ENCODE data around the gene UBAC1.
"Not testable (repeated sequence)": the region's sequence is repeated elsewhere in the genome, so short reads cannot be mapped to it uniquely, and the experiment has no call there.

Gene UBAC1

DNA sequence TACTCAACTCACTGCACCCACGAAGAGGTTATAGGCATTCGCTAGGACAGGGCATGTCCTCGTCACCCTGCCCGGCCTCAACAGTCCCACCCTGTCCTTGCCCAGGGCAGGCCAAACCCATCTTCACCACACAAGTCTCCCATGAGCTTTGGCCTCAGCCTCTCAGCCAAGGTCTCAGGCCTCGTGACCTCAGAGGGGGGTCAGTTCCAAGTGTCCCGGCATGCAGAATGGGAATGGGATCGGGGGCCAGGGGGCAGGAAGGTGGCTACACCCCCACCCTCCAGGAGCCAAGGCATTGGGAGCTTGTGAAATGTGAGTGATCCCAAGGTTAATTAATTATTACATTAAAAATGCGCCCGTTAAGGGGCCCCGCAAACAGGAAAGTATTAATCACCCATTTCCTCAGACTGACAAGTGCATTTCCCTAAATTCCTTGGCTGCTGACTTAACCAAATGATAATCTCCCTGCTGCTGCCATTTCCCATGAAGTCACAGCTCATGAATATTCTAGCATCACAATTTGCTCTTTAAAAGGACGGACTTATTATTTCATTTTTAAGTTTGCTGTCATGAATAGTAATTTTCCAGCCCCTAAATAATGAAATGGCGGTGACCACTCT, 8.0 kb upstream of the UBAC1 start:
- Histone ChIP-seq H3K4me1 (ENCODE audit: control insufficient read depth, insufficient read depth, low read length) (no peaks in the 10 kb centered on the region), H3K9me3 (ENCODE audit: control insufficient read depth, insufficient read depth, low read depth, low read length) (no peaks in the 10 kb centered on the region), H3K27ac (ENCODE audit: extremely low read depth, low read depth, low read length) (no peak overlapping the region), H3K36me3 (ENCODE audit: control insufficient read depth in 2 of 2, insufficient read depth in 1 of 2, low read length in 2 of 2) (no peaks in the 10 kb centered on the region), H3K4me3 (ENCODE audit: low read depth, low read length) (no peak overlapping the region)
- ChIA-PET POLR2A (interaction anchor here (0.8 to 1.0 kb wide), 2 partner anchors 8 to 140 kb away, joined by 3 to 4 read pairs; partner anchors contain the start of gene UBAC1), CTCF (interaction anchor here (0.5 to 6.0 kb wide), 8 partner anchors 14 to 323 kb away, joined by 3 to 95 read pairs (median 4); no protein-coding TSS in a partner anchor)
- no peak for TF ChIP-seq ZNF174 (tag by site-specific recombination; IDR thresholded peaks at IDR 0.05)

DNA sequence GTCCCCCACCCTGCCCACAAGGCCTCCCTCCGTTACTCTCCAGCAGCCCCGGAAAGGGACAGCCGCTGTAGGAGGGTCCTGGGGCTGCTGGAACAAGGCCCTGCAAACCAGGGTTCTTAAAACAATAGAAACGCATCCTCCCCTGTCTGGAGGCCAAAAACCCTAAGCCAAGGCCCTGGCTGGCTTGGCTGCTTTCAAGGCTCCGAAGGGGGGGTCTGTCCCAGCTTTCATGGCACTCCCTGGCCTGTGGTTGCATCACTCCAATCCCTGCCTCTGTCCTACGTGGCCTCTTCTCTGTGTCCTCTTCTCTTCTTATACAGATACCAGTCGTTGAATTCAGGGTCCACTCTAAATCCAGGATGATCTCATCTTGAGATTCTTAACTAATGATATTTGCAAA, 7.4 kb upstream of the UBAC1 start:
- CTCF ChIA-PET, result interaction anchor here (0.6 to 6.0 kb wide), 23 partner anchors 14 to 310 kb away, joined by 3 to 95 read pairs (median 4); no protein-coding TSS in a partner anchor
- Histone ChIP-seq H3K27ac (ENCODE audit: extremely low read depth, low read depth, low read length) (no peak overlapping the region), H3K9me3 (ENCODE audit: control insufficient read depth, insufficient read depth, low read depth, low read length) (no peaks in the 10 kb centered on the region), H3K36me3 (ENCODE audit: control insufficient read depth in 2 of 2, insufficient read depth in 1 of 2, low read length in 2 of 2) (no peaks in the 10 kb centered on the region), H3K4me1 (ENCODE audit: control insufficient read depth, insufficient read depth, low read length) (no peaks in the 10 kb centered on the region), H3K4me3 (ENCODE audit: low read depth, low read length) (no peak overlapping the region)
- TF ChIP-seq ZNF23 (tag by site-specific recombination; IDR thresholded peaks at IDR 0.05; ENCODE audit: borderline replicate concordance) (no peak), ZBTB17 (tag by site-specific recombination; IDR thresholded peaks at IDR 0.05) (no peak), ZNF184 (tag by site-specific recombination; IDR thresholded peaks at IDR 0.05) (no peak)
- POLR2A ChIA-PET, result interaction anchor here (0.6 to 1.2 kb wide), 3 partner anchors 127 to 153 kb away, joined by 3 to 4 read pairs (median 3); partner anchors contain the start of gene NACC2

DNA sequence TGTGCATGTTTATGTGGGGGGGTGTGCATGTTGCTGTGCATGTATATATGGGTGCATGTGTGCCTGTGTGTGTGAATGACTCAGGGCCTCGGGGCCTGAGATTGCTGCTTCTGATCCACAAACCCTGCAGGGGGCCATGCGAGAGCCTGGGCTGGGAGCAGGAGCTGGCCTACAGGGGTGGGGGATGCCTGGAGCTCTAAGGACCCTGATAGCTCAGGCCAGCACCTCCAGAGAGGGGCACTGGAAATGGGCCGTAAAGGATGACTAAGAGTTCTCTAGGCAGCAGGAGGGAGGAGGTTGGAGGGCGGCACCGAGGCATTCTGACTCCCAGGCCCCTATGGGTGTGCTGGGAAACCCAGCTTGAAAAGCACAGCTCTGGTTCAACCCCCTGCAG, 6.9 kb upstream of the UBAC1 start:
- Histone ChIP-seq H3K4me1 (ENCODE audit: control insufficient read depth, insufficient read depth, low read length) (no peaks in the 10 kb centered on the region), H3K4me3 (ENCODE audit: low read depth, low read length) (no peak overlapping the region), H3K27ac (ENCODE audit: extremely low read depth, low read depth, low read length) (no peak overlapping the region), H3K9me3 (ENCODE audit: control insufficient read depth, insufficient read depth, low read depth, low read length) (no peaks in the 10 kb centered on the region), H3K36me3 (ENCODE audit: control insufficient read depth in 2 of 2, insufficient read depth in 1 of 2, low read length in 2 of 2) (no peaks in the 10 kb centered on the region)
- TF ChIP-seq ZNF19 (tag by site-specific recombination; IDR thresholded peaks at IDR 0.05; ENCODE audit: low read depth) (no peak), BCL11B (tag by site-specific recombination; IDR thresholded peaks at IDR 0.05; ENCODE audit: low read depth) (no peak), ZNF426 (tag by site-specific recombination; IDR thresholded peaks at IDR 0.05) (no peak), SP2 (tag by site-specific recombination; IDR thresholded peaks at IDR 0.05) (peak; percentile 2; the same call in 1 of the 2 replicates), ZFP3 (tag by site-specific recombination; IDR thresholded peaks at IDR 0.05; ENCODE audit: low read depth) (peak; percentile 69), GLI2 (tag by site-specific recombination; IDR thresholded peaks at IDR 0.05; ENCODE audit: borderline replicate concordance, low read depth) (no peak), GLIS1 (tag by site-specific recombination; IDR thresholded peaks at IDR 0.05) (peak; percentile 75; the same call in 1 of the 2 replicates), HOXD13 (CRISPR knock-in tag; IDR thresholded peaks at IDR 0.05; ENCODE audit: borderline replicate concordance) (no peak), ZIC2 (tag by site-specific recombination; IDR thresholded peaks at IDR 0.05) (peak; percentile 54; the same call in 1 of the 2 replicates), ZNF473 (tag by site-specific recombination; IDR thresholded peaks at IDR 0.05) (0 out of 2 replicates have a peak, but pooled peaks have one; percentile 5)
- ChIA-PET POLR2A (interaction anchor here (0.6 to 1.2 kb wide), 5 partner anchors 8 to 153 kb away, joined by 3 to 7 read pairs (median 3); partner anchors contain the start of gene NACC2), CTCF (interaction anchor here (0.6 to 6.0 kb wide), 31 partner anchors 8 to 1468 kb away, joined by 3 to 95 read pairs (median 4); no protein-coding TSS in a partner anchor)

DNA sequence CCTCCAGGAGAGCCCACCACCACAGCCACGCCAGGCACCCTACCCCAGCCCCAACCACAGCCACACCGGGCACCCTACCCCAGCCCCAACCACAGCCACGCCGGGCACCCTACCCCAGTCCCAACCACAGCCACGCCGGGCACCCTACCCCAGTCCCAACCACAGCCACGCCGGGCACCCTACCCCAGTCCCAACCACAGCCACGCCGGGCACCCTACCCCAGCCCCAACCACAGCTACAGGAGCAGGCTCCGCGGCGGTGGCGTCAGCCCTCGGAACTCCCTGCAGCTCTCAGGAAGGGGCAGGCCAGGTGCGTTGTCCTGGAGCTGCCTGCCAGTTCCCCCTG, 5.7 kb upstream of the UBAC1 start:
- not testable (repeated sequence) for H3K36me3 ChIP-seq (ENCODE audit: control insufficient read depth in 2 of 2, insufficient read depth in 1 of 2, low read length in 2 of 2); H3K4me3 ChIP-seq (ENCODE audit: low read depth, low read length); H3K4me1 ChIP-seq (ENCODE audit: control insufficient read depth, insufficient read depth, low read length); H3K9me3 ChIP-seq (ENCODE audit: control insufficient read depth, insufficient read depth, low read depth, low read length); H3K27ac ChIP-seq (ENCODE audit: extremely low read depth, low read depth, low read length)
- TF ChIP-seq, protein P1, sequence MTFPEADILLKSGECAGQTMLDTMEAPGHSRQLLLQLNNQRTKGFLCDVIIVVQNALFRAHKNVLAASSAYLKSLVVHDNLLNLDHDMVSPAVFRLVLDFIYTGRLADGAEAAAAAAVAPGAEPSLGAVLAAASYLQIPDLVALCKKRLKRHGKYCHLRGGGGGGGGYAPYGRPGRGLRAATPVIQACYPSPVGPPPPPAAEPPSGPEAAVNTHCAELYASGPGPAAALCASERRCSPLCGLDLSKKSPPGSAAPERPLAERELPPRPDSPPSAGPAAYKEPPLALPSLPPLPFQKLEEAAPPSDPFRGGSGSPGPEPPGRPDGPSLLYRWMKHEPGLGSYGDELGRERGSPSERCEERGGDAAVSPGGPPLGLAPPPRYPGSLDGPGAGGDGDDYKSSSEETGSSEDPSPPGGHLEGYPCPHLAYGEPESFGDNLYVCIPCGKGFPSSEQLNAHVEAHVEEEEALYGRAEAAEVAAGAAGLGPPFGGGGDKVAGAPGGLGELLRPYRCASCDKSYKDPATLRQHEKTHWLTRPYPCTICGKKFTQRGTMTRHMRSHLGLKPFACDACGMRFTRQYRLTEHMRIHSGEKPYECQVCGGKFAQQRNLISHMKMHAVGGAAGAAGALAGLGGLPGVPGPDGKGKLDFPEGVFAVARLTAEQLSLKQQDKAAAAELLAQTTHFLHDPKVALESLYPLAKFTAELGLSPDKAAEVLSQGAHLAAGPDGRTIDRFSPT (tag by site-specific recombination; IDR thresholded peaks at IDR 0.05), result 0 out of 2 replicates have a peak, but pooled peaks have one; percentile 9
- CTCF ChIA-PET, result interaction anchor here (0.6 to 6.0 kb wide), 33 partner anchors 8 to 668 kb away, joined by 3 to 95 read pairs (median 4); no protein-coding TSS in a partner anchor
- POLR2A ChIA-PET, result interaction anchor here (0.6 to 1.3 kb wide), 2 partner anchors 143 to 157 kb away, joined by 3 to 4 read pairs; no protein-coding TSS in a partner anchor
